Calu3 (cell line): Measurements from ENCODE around the gene NDUFC2. TPM values are rescaled to one million over a fixed set of nuclear protein-coding genes. Genes with fewer than 3 reads are reported as not detected.
"Not testable (repeated sequence)": the region's sequence is repeated elsewhere in the genome, so short reads cannot be mapped to it uniquely, and the experiment has no call there.

Experiments used
- BruUV-seq: library from RNA; stranded (reverse); fragments of 400-500 nt; replicated peaks from 2 replicates; lab custom pipeline; 2021; lab: Mats Ljungman, UMichigan
- CTCF ChIA-PET: fragments of 300-600 bp; sonication (Branson Sonifier 250); formaldehyde crosslinking; loops from one replicate; lab custom pipeline; 2022; ENCODE audit warnings: antibody characterized with exemption; lab: Charles Lee
- DNase-seq: peaks from one replicate; pipeline ENCODE4 v3.0.0; 2022
- H3K27ac Mint-ChIP-seq: one replicate; pipeline ENCODE4 v1.8.0; 2022; ENCODE audit warnings: mixed read lengths; ENCODE audit not compliant: unreplicated experiment
- H3K27me3 Mint-ChIP-seq: one replicate; pipeline ENCODE4 v1.8.0; 2022; ENCODE audit warnings: mixed read lengths; ENCODE audit not compliant: unreplicated experiment
- H3K36me3 Mint-ChIP-seq: one replicate; pipeline ENCODE4 v1.8.0; 2022; ENCODE audit warnings: mild to moderate bottlenecking, moderate library complexity, mixed read lengths; ENCODE audit not compliant: insufficient read depth, unreplicated experiment
- H3K4me1 Mint-ChIP-seq: one replicate; pipeline ENCODE4 v1.8.0; 2022; ENCODE audit warnings: mild to moderate bottlenecking, low read depth, mixed read lengths; ENCODE audit not compliant: unreplicated experiment
- H3K4me3 Mint-ChIP-seq: one replicate; pipeline ENCODE4 v1.8.0; 2022; ENCODE audit warnings: mild to moderate bottlenecking, low read depth, moderate library complexity, mixed read lengths; ENCODE audit not compliant: unreplicated experiment
- H3K9me3 Mint-ChIP-seq: one replicate; pipeline ENCODE4 v1.8.0; 2022; ENCODE audit warnings: low read depth, mixed read lengths; ENCODE audit not compliant: unreplicated experiment
- intact Hi-C: fragments of 100-400 bp; cut with micrococcal nuclease; formaldehyde crosslinking; loops from one replicate; pipeline ENCODE4 v1.10.0; 2022; ENCODE audit not compliant: unreplicated experiment
- total RNA-seq: library from RNA; stranded (reverse); gene quantifications from 2 replicates; pipeline ENCODE4 v1.2.3, GENCODE V29; 2022
- TF ChIP-seq, protein P1 (sequence below): fragments of 200-600 bp; IDR thresholded peaks from one replicate; pipeline ENCODE4 v1.8.0; 2022; ENCODE audit warnings: antibody characterized with exemption; ENCODE audit not compliant: unreplicated experiment

Gene NDUFC2
- total RNA-seq, 1 experiment from 2014 or later, result 343 TPM

DNA sequence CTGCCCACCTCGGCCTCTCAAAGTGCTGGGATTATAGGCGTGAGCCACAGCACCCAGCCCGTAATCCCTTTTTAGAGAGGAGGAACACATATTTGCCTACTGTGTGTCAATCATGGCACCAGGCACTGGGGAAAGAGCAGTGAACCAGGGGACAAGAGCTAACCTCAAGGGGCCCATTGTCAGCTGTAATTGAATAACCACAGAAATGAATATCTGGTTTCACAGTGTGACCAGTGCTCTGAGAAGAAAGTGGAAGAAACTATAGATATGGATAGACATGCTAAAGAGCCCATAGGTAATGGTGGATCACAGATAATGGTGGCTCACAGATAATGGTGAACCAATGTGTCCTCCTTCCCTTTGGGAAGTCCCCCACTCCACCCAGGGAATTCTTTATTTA, 48.0 kb downstream of the NDUFC2 start:
- Mint-ChIP-seq H3K9me3 (no peaks in the 10 kb centered on the region), H3K4me3 (no peak overlapping the region), H3K4me1 (peaks cover 41% of the 10 kb centered on the region), H3K36me3 (peaks cover 6% of the 10 kb centered on the region), H3K27ac (no peak overlapping the region), H3K27me3 (no peaks in the 10 kb centered on the region)
- CTCF ChIA-PET, result interaction anchor here (0.7 to 1.4 kb wide), 2 partner anchors 14 to 493 kb away, joined by 3 to 7 read pairs; no protein-coding TSS in a partner anchor
- TF ChIP-seq, protein P1, sequence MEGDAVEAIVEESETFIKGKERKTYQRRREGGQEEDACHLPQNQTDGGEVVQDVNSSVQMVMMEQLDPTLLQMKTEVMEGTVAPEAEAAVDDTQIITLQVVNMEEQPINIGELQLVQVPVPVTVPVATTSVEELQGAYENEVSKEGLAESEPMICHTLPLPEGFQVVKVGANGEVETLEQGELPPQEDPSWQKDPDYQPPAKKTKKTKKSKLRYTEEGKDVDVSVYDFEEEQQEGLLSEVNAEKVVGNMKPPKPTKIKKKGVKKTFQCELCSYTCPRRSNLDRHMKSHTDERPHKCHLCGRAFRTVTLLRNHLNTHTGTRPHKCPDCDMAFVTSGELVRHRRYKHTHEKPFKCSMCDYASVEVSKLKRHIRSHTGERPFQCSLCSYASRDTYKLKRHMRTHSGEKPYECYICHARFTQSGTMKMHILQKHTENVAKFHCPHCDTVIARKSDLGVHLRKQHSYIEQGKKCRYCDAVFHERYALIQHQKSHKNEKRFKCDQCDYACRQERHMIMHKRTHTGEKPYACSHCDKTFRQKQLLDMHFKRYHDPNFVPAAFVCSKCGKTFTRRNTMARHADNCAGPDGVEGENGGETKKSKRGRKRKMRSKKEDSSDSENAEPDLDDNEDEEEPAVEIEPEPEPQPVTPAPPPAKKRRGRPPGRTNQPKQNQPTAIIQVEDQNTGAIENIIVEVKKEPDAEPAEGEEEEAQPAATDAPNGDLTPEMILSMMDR, result no peak
- intact Hi-C loops, result no loop called here
- no TSS peak for BruUV-seq
- DNase-seq, result no peak

DNA sequence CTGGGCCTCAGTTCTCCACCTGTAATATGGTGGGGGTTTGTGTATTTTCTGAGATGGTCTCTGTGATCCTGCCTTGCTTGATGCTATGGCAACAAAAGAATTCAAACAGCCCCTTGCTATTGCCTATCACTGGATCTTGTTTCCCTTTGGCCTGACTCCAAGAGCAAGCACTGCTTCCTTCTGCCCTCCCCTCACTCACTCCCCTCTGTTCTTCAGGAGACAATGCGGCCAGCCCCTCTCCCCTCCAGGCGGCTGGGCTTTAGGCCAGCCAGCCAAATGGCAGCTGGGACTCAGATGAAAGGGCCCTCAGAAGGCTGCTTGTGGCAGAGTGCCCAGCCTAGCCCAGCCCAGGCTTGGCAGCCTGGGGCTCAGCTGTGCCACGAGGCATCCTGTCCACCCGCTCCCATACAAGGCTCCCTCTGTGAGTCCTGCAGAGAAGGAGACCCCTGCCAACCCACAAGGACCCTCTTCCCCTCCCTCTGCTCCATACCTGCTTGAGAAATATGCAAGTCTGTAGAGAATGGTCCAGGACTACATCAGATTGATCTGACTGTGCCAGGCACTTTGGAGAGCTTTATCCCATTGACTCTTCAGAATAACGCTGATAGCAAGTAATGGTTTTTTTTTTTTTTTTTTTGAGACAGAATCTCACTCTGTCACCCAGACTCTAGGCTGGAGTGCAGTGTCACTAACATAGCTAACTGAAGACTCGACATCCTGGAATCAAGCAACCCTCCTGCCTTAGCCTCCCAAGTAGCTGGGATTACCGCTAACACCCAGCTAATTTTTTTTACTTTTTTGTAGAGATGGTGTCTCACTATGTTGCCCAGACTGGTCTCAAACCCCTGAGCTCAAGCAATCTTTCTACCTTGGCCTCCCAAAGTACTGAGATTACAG, 49.0 kb downstream of the NDUFC2 start:
- CTCF ChIA-PET, result interaction anchor here (0.7 to 1.4 kb wide), 3 partner anchors 9 to 494 kb away, joined by 3 to 7 read pairs (median 5); no protein-coding TSS in a partner anchor
- H3K4me3 Mint-ChIP-seq, result peak overlapping the region; percentile 26
- intact Hi-C loops, result no loop called here
- no peaks in the 10 kb centered on the region for H3K9me3 Mint-ChIP-seq
- peaks cover 6% of the 10 kb centered on the region for H3K36me3 Mint-ChIP-seq
- peak; percentile 83 for DNase-seq
- H3K4me1 Mint-ChIP-seq, result peaks cover 37% of the 10 kb centered on the region
- TF ChIP-seq, protein P1, result no peak
- no TSS peak for BruUV-seq
- peak overlapping the region; percentile 56 for H3K27ac Mint-ChIP-seq
- no peaks in the 10 kb centered on the region for H3K27me3 Mint-ChIP-seq

DNA sequence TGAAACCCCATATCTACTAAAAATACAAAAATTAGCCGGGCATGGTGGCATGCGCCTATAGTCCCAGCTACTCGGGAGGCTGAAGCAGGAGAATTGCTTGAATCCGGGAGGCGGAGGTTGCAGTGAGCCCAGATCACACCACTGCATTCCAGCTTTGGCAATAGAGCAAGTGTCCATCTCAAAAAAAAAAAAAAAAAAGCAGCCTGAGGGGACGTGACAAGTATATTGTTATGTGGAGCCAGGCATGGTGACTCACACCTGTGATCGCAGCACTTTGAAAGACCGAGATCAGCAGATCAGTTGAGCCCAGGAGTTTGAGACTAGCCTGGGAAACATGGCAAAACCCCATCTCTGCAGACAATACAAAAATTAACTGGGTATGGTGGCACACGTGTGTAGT, 51.2 kb downstream of the NDUFC2 start:
- BruUV-seq, H3K36me3 Mint-ChIP-seq, H3K27me3 Mint-ChIP-seq, H3K9me3 Mint-ChIP-seq, H3K4me3 Mint-ChIP-seq, intact Hi-C loops: not testable (repeated sequence)
- Mint-ChIP-seq H3K4me1 (peaks cover 34% of the 10 kb centered on the region), H3K27ac (peak overlapping the region; percentile 32)
- CTCF ChIA-PET, result interaction anchor here (1.0 kb wide), 1 partner anchor 34 kb away, joined by 3 read pairs; the partner anchor contains the start of gene INTS4
- DNase-seq, result peak; percentile 35

DNA sequence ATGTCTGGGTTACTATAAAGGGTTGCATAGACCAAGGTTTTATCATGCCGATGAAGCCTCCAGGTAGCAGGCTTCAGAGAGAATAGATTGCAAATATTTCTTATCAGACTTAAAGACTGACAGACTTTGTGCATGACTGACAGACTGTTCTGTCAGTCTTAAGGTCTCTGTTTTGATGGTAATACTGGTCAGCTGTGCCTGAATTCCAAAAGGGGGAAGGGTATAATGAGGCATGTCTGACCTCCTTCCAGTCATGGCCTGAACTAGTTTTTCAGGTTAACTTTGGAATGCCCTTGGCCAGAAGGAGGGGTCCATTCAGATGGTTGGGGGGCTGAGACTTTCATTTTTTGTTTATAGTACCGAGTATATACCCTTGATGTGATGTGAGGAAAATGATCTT, 51.9 kb downstream of the NDUFC2 start:
- TF ChIP-seq, protein P1, result no peak
- Mint-ChIP-seq H3K4me3 (no peak overlapping the region), H3K27ac (no peak overlapping the region), H3K4me1 (peaks cover 41% of the 10 kb centered on the region), H3K36me3 (peaks cover 9% of the 10 kb centered on the region), H3K9me3 (no peaks in the 10 kb centered on the region), H3K27me3 (no peaks in the 10 kb centered on the region)
- no peak for DNase-seq
- no TSS peak for BruUV-seq
- CTCF ChIA-PET, result no interaction called here
- intact Hi-C loops, result no loop called here
